SK-N-DZ (cell line): ENCODE data around the gene SMARCA1.

Experiments
- DNase-seq: peaks from one replicate; pipeline ENCODE4 v3.0.0-alpha.2; 2015; ENCODE audit warnings: low spot score
- small RNA-seq, 2 experiments: library from RNA; depleted of rRNA; stranded (forward); fragments of <200 nt; gene quantifications; one replicate each; pipeline ENCODE3, GENCODE V24; 2014

SMARCA1 gene

GRCh38 chrX:129462707-129463106 lies 60.6 kb downstream of the SMARCA1 start:
- DNase-seq = no peak

GRCh38 chrX:129461801-129462456 lies 61.4 kb downstream of the SMARCA1 start:
- no peak for DNase-seq

- DNase-seq = no peak
Measured at GRCh38 chrX:129452523-129452922, 70.8 kb downstream of the SMARCA1 start.

GRCh38 chrX:129450123-129450522 lies 73.2 kb downstream of the SMARCA1 start:
- no peak for DNase-seq

GRCh38 chrX:129449148-129449547 lies 74.1 kb downstream of the SMARCA1 start:
- DNase-seq = no peak

GRCh38 chrX:129445436-129445835 lies 77.9 kb downstream of the SMARCA1 start:
- DNase-seq = no peak

- no peak for DNase-seq
Measured at GRCh38 chrX:129433945-129434344, 89.3 kb downstream of the SMARCA1 start.

- no peak for DNase-seq
Measured at GRCh38 chrX:129433461-129433860, 89.8 kb downstream of the SMARCA1 start.

- no peak for DNase-seq
Measured at GRCh38 chrX:129427267-129427666, 96.0 kb downstream of the SMARCA1 start.

GRCh38 chrX:129423191-129423590 lies 100.1 kb downstream of the SMARCA1 start:
- no peak for DNase-seq

- DNase-seq = no peak
Measured at GRCh38 chrX:129404670-129405008, 118.7 kb downstream of the SMARCA1 start.

GRCh38 chrX:129403974-129404669 lies 119.2 kb downstream of the SMARCA1 start:
- DNase-seq = no peak

Small RNAs within 50 kb of the gene (small RNA-seq; reads per million reads assigned to genes)
- gene RF01169 (0 reads per million in 2 experiments), gene RNA5SP513 (0.22 to 0.42 reads per million in 2 experiments), gene RPS26P56 (0 reads per million in 2 experiments)
